HEK293 (cell line): ENCODE data around the gene OBSCN.

Experiments
- CTCF ChIA-PET: fragments of 350-600 bp; formaldehyde crosslinking; extraction: SDS; loops from one replicate; lab custom pipeline; 2021; ENCODE audit warnings: antibody characterized with exemption; lab: Yijun Ruan, JAX
- POLR2A ChIA-PET: fragments of 300-600 bp; formaldehyde crosslinking; extraction: SDS; loops from one replicate; lab custom pipeline; 2020; ENCODE audit warnings: antibody characterized with exemption, inconsistent platforms; lab: Yijun Ruan, JAX
- H3K27ac ChIP-seq: fragments of 200-500 bp; sonication (Bioruptor generic); 2 replicates; pipeline ENCODE4 v1.5.1; 2014; ENCODE audit warnings: low read depth, low read length, control low read depth, inconsistent platforms; ENCODE audit errors: extremely low read depth
- H3K36me3 ChIP-seq, 2 experiments: fragments of 200-500 bp in 1 of 2; sonication (Bioruptor generic) in 1 of 2; 1 replicate in 1 of 2; 2 replicates in 1 of 2; pipeline ENCODE4 v1.5.1; 2014 to 2017; ENCODE audit warnings: inconsistent platforms in 2 of 2, low read length in 2 of 2; ENCODE audit not compliant: control insufficient read depth in 2 of 2, insufficient read depth in 1 of 2
- H3K4me1 ChIP-seq: fragments of 200-500 bp; sonication (Bioruptor generic); 2 replicates; pipeline ENCODE4 v1.5.1; 2014; ENCODE audit warnings: mild to moderate bottlenecking, low read length, inconsistent platforms; ENCODE audit not compliant: control insufficient read depth, insufficient read depth
- H3K4me3 ChIP-seq: 2 replicates; pipeline ENCODE4 v1.5.1; 2011; ENCODE audit warnings: low read depth, mild to moderate bottlenecking, control low read depth, low read length, moderate library complexity
- H3K9me3 ChIP-seq: fragments of 200-500 bp; sonication (Bioruptor generic); 2 replicates; pipeline ENCODE4 v1.5.1; 2014; ENCODE audit warnings: low read depth, low read length, inconsistent platforms; ENCODE audit not compliant: control insufficient read depth, insufficient read depth
- FEZF1 ChIP-seq: fragments of 450-650 bp; formaldehyde crosslinking; IDR thresholded peaks from 2 replicates; pipeline ENCODE4 v1.5.1; 2016; ENCODE audit warnings: missing biosample characterization, missing genetic modification characterization
- HOXD13 ChIP-seq: sonication (generic); formaldehyde crosslinking; IDR thresholded peaks from 2 replicates; pipeline ENCODE4 v1.8.0; 2022; ENCODE audit warnings: missing genetic modification reagents, borderline replicate concordance
- KLF17 ChIP-seq: fragments of 450-650 bp; formaldehyde crosslinking; IDR thresholded peaks from 2 replicates; pipeline ENCODE4 v1.5.1; 2016; ENCODE audit warnings: missing biosample characterization, missing genetic modification characterization
- KLF8 ChIP-seq: fragments of 450-650 bp; formaldehyde crosslinking; IDR thresholded peaks from 2 replicates; pipeline ENCODE4 v1.5.1; 2016; ENCODE audit warnings: missing biosample characterization, missing genetic modification characterization
- KLF9 ChIP-seq: fragments of 450-650 bp; formaldehyde crosslinking; IDR thresholded peaks from 2 replicates; pipeline ENCODE4 v1.5.1; 2016; ENCODE audit warnings: missing biosample characterization, missing genetic modification characterization, low read depth
- MYNN ChIP-seq: fragments of 450-650 bp; formaldehyde crosslinking; IDR thresholded peaks from 2 replicates; pipeline ENCODE4 v1.5.1; 2016; ENCODE audit warnings: missing biosample characterization, missing genetic modification characterization, borderline replicate concordance
- YY1 ChIP-seq: fragments of 450-650 bp; formaldehyde crosslinking; IDR thresholded peaks from 2 replicates; pipeline ENCODE4 v1.5.1; 2018; ENCODE audit warnings: missing biosample characterization, missing genetic modification characterization
- ZEB2 ChIP-seq: fragments of 450-650 bp; formaldehyde crosslinking; IDR thresholded peaks from 2 replicates; pipeline ENCODE4 v1.5.1; 2016; ENCODE audit warnings: missing biosample characterization, missing genetic modification characterization
- ZFHX2 ChIP-seq: fragments of 450-650 bp; formaldehyde crosslinking; conservative IDR thresholded peaks from 2 replicates; pipeline ENCODE4 v1.5.1; 2016; ENCODE audit warnings: missing biosample characterization, missing genetic modification characterization
- ZFP69B ChIP-seq: fragments of 450-650 bp; formaldehyde crosslinking; IDR thresholded peaks from 2 replicates; pipeline ENCODE4 v1.5.1; 2016; ENCODE audit warnings: missing biosample characterization, missing genetic modification characterization
- ZNF24 ChIP-seq: fragments of 450-650 bp; formaldehyde crosslinking; IDR thresholded peaks from 2 replicates; pipeline ENCODE4 v1.5.1; 2016; ENCODE audit warnings: missing biosample characterization, missing genetic modification characterization
- ZNF280D ChIP-seq: fragments of 450-650 bp; formaldehyde crosslinking; IDR thresholded peaks from 2 replicates; pipeline ENCODE4 v1.5.1; 2016; ENCODE audit warnings: missing biosample characterization, missing genetic modification characterization
- ZNF354C ChIP-seq: fragments of 450-650 bp; formaldehyde crosslinking; IDR thresholded peaks from 2 replicates; pipeline ENCODE4 v1.5.1; 2016; ENCODE audit warnings: missing biosample characterization, missing genetic modification characterization, low read depth, borderline replicate concordance
- ZNF37A ChIP-seq: fragments of 450-650 bp; IDR thresholded peaks from 2 replicates; pipeline ENCODE4 v1.5.1; 2018; ENCODE audit warnings: missing biosample characterization, missing genetic modification characterization
- ZNF426 ChIP-seq: fragments of 450-650 bp; formaldehyde crosslinking; IDR thresholded peaks from 2 replicates; pipeline ENCODE4 v1.5.1; 2017; ENCODE audit warnings: missing biosample characterization, missing genetic modification characterization, mild to moderate bottlenecking, inconsistent platforms, moderate library complexity
- ZNF555 ChIP-seq: fragments of 450-650 bp; formaldehyde crosslinking; conservative IDR thresholded peaks from 2 replicates; pipeline ENCODE4 v1.5.1; 2017; ENCODE audit warnings: missing biosample characterization, mild to moderate bottlenecking, missing genetic modification characterization, inconsistent platforms
- ZNF580 ChIP-seq: fragments of 450-650 bp; formaldehyde crosslinking; IDR thresholded peaks from 2 replicates; pipeline ENCODE4 v1.5.1; 2016; ENCODE audit warnings: missing biosample characterization, missing genetic modification characterization
- ZNF692 ChIP-seq: fragments of 450-650 bp; formaldehyde crosslinking; IDR thresholded peaks from 2 replicates; pipeline ENCODE4 v1.5.1; 2016; ENCODE audit warnings: missing biosample characterization, missing genetic modification characterization
- ZNF791 ChIP-seq: fragments of 450-650 bp; formaldehyde crosslinking; IDR thresholded peaks from 2 replicates; pipeline ENCODE4 v1.5.1; 2016; ENCODE audit warnings: missing biosample characterization, missing genetic modification characterization
- ZSCAN18 ChIP-seq: fragments of 450-650 bp; formaldehyde crosslinking; IDR thresholded peaks from 2 replicates; pipeline ENCODE4 v1.5.1; 2016; ENCODE audit warnings: missing biosample characterization, missing genetic modification characterization

The OBSCN gene

GRCh38 chr1:228209657-228210056 is 1.8 kb downstream of the OBSCN start (continued):
- TF ChIP-seq ZNF280D (tag by site-specific recombination) (no peak), HOXD13 (CRISPR knock-in tag) (no peak), MYNN (no peak), ZEB2 (no peak), ZFHX2 (0 out of 2 replicates have a peak, but pooled peaks have one; percentile 23), ZSCAN18 (tag by site-specific recombination) (no peak), KLF8 (no peak)

GRCh38 chr1:228210076-228210651 is 2.3 kb downstream of the OBSCN start:
- TF ChIP-seq ZFP69B (0 out of 2 replicates have a peak, but pooled peaks have one; percentile 41), ZNF354C (no peak), ZNF692 (peak; percentile 60; the same call in 1 of the 2 replicates), ZNF580 (tag by site-specific recombination) (no peak)
- TF ChIP-seq, all 188 proteins: peak for 2
- H3K27ac ChIP-seq = no peak overlapping the region
- POLR2A ChIA-PET = no interaction called here
- H3K36me3 ChIP-seq = no peaks in the 10 kb centered on the region
- no peaks in the 10 kb centered on the region for H3K9me3 ChIP-seq
- CTCF ChIA-PET = no interaction called here
- H3K4me3 ChIP-seq = no peak overlapping the region
- no peaks in the 10 kb centered on the region; the same call in 1 of the 2 replicates for H3K4me1 ChIP-seq

GRCh38 chr1:228210712-228211530 is 3.1 kb downstream of the OBSCN start:
- no peaks in the 10 kb centered on the region for H3K36me3 ChIP-seq
- ChIA-PET POLR2A (no interaction called here), CTCF (no interaction called here)
- no peaks in the 10 kb centered on the region for H3K9me3 ChIP-seq
- H3K4me1 ChIP-seq = no peaks in the 10 kb centered on the region; the same call in 1 of the 2 replicates
- H3K4me3 ChIP-seq = no peak overlapping the region
- no peak overlapping the region for H3K27ac ChIP-seq
- TF ChIP-seq ZNF24 = no peak
- TF ChIP-seq ZNF555 (tag by site-specific recombination) = no peak
- no peak for TF ChIP-seq KLF9
- no peak for TF ChIP-seq KLF17 (tag by site-specific recombination)
- no peak for TF ChIP-seq ZNF426
- TF ChIP-seq YY1 (tag by site-specific recombination) = no peak
- TF ChIP-seq ZNF280D (tag by site-specific recombination) = no peak
- no peak for TF ChIP-seq FEZF1 (tag by site-specific recombination)
- TF ChIP-seq ZNF791 (tag by site-specific recombination) = no peak
- no peak for TF ChIP-seq ZNF692
- no peak for TF ChIP-seq ZNF37A (tag by site-specific recombination)
